Measurements from ENCODE around the gene VSTM4.

DNA sequence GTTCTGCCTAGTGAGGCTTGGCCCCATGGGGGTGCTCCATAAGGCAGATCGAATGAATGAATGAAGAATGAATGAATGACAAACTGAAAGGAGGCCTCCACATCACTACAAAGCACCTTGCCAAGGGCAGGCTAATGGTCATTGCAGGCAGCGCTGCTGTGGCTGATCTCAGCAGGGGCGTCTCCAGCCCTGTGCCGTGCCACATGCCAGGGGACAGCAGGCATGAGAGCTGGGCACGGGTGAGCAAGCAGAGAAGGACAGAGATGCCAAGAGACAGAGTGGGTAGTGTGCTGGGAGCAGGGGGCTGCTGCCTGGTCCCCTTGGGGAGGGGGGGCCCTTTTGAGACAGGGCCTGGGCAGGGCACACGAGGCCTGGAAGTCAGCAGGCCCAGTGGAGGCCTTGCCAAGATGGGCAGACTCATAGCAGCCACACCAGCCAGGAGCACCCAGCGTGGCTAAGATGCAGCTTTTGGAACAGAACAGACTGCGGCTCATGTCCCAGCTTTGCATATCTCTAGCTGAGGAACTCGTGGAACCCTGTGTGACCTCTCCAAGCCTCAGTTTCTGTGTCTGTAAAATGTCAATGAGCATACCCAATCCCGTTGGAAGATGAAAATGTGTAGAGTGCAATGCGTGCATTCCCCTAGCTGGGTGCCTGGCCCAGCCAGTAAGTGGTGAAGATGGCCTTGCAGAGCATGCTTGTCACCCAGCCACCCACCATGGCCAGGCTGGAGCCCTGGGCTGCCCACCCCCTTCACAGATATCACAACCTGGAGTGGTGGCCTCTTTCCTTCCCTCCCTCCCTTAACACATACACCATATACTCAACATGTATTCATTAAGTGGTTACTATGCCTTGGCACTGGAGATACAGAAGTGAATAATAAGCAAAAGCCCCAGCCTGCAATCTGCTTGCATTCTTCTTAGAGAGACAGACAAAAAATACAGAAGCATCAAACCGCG lies 114.6 kb downstream of the VSTM4 start:
- TF ChIP-seq EZH2 (IDR thresholded peaks at IDR 0.05; ENCODE audit: borderline replicate concordance, insufficient read depth, low read depth, low read length, poor library complexity, severe bottlenecking): no peak
- TF ChIP-seq CTCF (IDR thresholded peaks at IDR 0.05): no peak

Measured in B cell (primary cell).